NCI-H2029 (cell line): ENCODE results near the gene CDC42EP1.
"Not testable (repeated sequence)": the region's sequence is repeated elsewhere in the genome, so short reads cannot be mapped to it uniquely, and the experiment has no call there.

Source experiments
- DNase-seq: peaks from one replicate; lab custom pipeline; 2025; lab: John Stamatoyannopoulos, UW

The CDC42EP1 gene

GRCh38 chr22:37534445-37534844 lies 25.8 kb upstream of the CDC42EP1 start:
- DNase-seq: no peak

- no peak for DNase-seq
Observed at GRCh38 chr22:37535159-37535558, 25.1 kb upstream of the CDC42EP1 start.

DNA sequence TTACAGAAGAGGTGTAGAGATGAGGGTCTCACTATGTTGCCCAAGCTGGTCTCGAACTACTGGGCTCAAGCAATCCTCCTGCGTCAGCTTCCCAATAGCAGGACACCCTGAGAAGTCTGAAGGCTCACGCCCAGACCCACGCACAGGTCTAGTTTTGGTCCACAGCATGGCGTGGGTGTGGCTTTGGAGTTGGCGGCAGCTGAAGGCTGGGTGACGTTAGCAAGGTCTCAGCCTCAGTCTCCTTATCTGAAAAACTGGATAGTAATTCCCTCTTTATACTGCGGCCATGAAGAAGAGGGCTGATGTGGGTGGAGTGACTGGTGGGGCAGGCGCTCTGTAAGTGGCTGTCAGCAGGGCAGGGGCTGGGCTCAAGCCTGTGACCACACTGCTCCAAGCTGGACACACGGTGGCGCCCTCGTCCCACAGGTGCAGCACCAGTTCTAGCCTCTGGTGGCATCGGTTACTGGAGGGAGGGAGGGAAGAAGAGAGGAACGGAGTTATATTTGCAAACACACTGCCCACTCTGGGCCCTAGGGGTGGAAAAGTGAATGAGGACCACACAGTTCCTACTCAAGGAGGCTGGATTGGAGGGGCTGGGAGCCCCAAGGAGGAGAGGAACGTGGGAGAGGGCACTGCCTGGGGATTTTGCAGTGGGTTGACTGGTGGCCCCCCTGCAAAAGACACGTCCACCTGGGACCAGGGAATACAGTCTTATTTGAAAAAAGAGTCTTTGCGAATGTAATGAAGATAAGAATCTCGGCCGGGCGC lies 21.5 kb upstream of the CDC42EP1 start:
- DNase-seq: peak; percentile 53

GRCh38 chr22:37539790-37540189 lies 20.5 kb upstream of the CDC42EP1 start:
- DNase-seq: not testable (repeated sequence)

DNA sequence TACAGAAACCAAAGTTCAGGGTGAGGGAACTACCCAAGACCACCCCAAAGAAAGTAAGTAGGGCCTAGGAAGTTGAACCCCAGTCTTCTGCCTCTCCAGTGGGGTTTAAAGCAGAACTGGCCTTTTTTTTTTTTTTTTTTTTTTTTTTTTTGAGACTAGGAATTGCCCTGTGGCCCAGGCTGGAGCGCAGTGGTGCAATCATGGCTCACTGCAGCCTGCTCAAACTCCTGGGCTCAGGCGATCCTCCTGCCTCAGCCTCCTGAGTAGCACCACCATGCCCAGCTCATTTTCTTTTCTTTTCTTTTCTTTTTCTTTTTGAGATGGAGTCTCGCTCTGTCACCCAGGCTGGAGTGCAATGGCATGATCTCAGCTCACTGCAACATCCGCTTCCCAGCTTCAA lies 17.9 kb upstream of the CDC42EP1 start:
- not testable (repeated sequence) for DNase-seq

DNA sequence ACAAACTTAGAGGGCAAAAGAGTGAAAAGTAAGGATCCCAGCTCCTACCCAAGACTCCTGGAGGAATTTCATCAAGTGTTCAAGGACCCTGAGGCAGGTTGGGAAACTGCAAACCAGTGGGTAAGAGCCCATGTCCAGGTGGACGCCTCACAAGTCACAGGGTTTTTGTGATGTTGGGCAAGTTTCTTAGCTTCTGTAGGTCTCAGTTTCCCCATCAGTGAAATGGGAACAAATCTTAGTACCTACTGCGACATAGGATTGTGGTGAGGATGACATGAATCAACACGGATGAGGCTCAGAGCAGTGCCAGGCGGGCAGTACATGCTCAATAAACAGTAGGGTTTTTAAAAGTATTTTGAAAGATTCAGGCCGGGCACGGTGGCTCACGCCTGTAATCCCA lies 17.3 kb upstream of the CDC42EP1 start:
- DNase-seq: no peak

- peak; percentile 4 for DNase-seq
Observed at GRCh38 chr22:37544955-37545702, 15.2 kb upstream of the CDC42EP1 start.

DNA sequence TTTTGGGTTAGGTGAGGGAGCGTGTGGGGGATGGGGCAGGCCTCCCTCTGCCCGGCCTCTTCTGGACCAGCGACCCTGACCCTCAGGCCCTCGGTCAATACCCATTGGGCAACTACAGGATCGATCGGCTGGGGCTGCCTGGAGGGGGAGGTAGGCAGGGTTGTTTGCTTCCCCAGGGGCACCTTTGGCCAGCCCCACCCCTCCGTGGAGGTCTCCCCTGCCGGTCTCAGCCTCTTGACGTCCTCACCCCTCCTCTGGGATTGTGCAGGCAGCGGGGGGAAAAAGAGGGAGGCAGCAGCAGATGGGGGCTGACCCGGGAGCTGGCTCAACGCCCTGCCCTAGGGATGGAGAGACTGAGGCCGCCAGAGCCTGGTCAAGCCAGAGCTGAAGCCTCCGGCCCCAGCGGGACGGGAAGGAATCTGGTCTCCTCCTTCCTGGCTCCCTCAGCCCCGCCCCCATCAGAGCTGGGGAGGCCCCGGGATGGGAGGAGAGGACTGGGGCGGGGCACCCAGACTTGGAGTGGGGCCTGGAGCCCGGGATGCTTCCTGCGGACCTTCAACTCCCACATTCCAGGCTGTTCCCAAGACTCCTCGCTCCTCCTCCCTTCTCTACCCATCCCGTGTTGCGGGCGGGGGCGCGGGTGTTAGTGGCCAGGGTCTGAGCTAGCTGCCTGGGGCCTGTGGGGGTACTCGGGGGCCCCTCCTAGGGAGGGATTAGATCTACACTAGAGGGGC lies 14.4 kb upstream of the CDC42EP1 start:
- no peak for DNase-seq

GRCh38 chr22:37546437-37547250 lies 13.6 kb upstream of the CDC42EP1 start:
- DNase-seq: no peak

DNA sequence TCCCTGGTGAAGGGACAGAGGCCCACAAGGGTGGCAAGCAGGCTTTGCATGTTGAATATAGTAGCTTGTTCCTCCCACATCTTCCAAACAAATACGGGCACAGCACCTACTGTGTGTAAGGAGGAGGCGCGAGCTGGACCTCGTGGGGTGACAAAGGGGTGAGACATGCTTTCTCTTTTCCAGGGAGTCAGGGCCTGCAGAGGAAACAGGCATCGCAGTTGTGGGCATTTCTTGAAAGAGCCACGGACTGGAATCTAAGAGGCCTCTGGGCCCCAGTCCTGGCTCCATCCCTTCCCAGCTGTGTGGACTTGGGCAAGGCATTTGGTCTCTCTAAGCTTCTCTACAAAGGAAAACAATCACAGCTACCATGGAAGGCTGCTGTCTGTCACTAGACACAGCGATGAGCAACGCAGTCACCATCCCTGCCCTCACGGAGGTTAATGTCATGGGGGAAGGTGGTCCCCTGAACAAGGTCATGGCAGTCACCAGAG lies 13.0 kb upstream of the CDC42EP1 start:
- no peak for DNase-seq

GRCh38 chr22:37549704-37550059 lies 10.6 kb upstream of the CDC42EP1 start:
- DNase-seq: no peak

GRCh38 chr22:37550921-37551320 lies 9.4 kb upstream of the CDC42EP1 start:
- DNase-seq: not testable (repeated sequence)

- DNase-seq: no peak
Observed at GRCh38 chr22:37551981-37552380, 8.3 kb upstream of the CDC42EP1 start.

DNA sequence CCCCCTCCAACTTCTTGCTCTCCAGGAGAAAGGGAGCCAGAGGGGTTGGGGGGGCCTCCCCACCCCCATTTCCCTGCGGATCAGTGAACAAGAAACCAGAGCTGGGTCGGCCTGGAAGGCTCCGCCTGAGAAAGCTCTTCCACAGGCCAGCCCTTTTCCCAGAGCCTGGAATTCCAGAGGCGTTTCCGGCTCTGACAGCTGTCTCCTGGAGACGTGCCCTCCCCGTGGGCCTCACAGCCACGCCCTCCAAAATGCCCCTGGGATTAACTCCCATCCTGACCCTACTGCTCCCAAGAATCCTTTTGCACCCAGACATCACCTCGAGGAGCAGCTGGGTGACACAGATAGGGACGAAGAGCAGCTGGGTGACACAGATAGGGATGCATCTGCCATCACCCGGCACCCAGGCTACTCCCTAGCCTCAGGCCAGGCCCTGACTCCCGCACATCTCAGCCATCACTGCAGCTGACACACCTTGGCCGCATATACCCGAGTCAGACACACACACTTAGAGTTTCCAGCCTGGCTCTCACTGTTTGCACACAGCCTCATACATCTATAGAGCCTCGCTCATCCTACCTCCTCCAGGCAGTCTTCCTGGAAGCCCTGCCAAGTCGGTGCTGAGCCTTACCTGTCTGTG lies 7.6 kb upstream of the CDC42EP1 start:
- DNase-seq: no peak

DNA sequence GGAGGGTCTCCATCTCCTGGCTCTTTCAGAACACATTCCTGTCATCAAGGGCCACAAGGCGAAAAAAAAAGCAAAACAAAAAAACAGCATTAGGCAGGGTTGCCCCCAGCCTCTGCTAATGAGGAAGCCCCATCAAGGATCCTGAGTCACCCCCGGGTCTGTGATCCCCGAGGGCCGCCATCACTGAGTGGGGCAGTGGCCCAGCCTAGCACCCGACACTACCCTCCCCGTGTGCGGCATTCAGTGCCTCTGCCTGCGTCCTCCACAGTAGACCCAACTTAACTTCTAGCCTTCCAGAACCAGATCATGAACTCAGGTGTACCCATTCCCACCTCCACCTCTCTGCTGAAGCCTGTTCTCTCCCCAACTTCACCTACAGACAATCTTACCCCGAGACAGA lies 6.6 kb upstream of the CDC42EP1 start:
- no peak for DNase-seq

- no peak for DNase-seq
Observed at GRCh38 chr22:37555029-37555428, 5.3 kb upstream of the CDC42EP1 start.

DNA sequence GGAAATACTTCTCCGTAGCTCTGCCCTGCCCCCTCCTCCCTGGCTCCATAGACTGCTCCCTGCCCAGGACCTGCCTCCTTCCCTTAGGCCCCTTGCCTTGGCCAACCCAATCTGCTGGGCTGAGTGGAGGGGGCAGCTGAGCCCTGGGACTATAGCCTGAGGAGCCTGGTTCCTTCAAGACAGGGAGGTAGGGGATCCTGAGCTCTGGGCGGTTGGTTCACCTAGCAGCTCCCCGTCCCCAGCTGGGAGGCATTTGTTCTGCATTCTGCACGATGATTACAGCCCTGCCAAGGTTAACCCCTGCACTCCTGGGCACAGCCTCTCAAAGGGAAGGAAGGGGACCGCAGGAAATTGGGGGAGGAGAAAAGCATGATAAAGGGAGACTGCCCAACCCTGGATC lies 3.6 kb upstream of the CDC42EP1 start:
- DNase-seq: no peak

GRCh38 chr22:37557321-37558001 lies 2.8 kb upstream of the CDC42EP1 start:
- no peak for DNase-seq

- no peak for DNase-seq
Observed at GRCh38 chr22:37558815-37559214, 1.5 kb upstream of the CDC42EP1 start.

DNA sequence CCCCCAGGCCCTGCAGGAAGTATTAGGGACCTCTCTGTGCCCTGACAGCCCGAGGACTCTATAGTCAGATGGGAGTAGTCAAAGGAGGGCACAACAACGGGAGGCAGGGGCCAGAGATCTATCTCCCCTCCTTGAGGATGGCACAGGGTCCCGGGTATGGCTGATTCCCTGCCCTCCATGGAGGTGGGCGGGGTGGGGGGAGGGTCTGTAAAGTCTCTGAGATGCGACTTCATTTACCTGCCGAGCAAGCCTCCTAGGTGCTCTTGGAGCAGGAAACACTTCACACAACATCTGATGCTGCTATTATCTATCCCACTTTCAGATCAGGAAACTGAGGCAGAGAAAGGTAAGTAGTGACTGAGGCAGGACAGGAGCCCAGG lies 769 bp upstream of the CDC42EP1 start:
- DNase-seq: no peak
